Liver (tissue), 3 donors: ENCODE results near the gene AHCY.

Source experiments
- CTCF ChIP-seq: fragments of 150-350 bp; IDR thresholded peaks from 2 replicates; pipeline ENCODE4 v1.5.1; 2017; ENCODE audit warnings: improper control_type of control experiment, low read depth, low read length; ENCODE audit not compliant: missing input control
- EGR1 ChIP-seq, 2 donors: IDR thresholded peaks; 2 replicates each; pipeline ENCODE4 v1.6.1; 2016 to 2018; ENCODE audit warnings: antibody characterized with exemption in 2 of 2, low read depth in 2 of 2
- FOXA2 ChIP-seq: IDR thresholded peaks from 2 replicates; pipeline ENCODE4 v1.6.1; 2016; ENCODE audit warnings: antibody characterized with exemption
- JUND ChIP-seq, 2 donors: IDR thresholded peaks; 2 replicates each; pipeline ENCODE4 v1.6.1; 2016; ENCODE audit warnings: antibody characterized with exemption in 2 of 2
- MAX ChIP-seq: IDR thresholded peaks from 2 replicates; pipeline ENCODE4 v1.6.1; 2016; ENCODE audit warnings: antibody characterized with exemption
- RAD21 ChIP-seq, 2 donors: IDR thresholded peaks; 2 replicates each; pipeline ENCODE4 v1.6.1; 2016; ENCODE audit warnings: antibody characterized with exemption in 2 of 2, mild to moderate bottlenecking in 2 of 2
- SP1 ChIP-seq: IDR thresholded peaks from 2 replicates; pipeline ENCODE4 v1.6.1; 2018; ENCODE audit warnings: antibody characterized with exemption, mild to moderate bottlenecking
- TAF1 ChIP-seq: conservative IDR thresholded peaks from 2 replicates; pipeline ENCODE4 v1.6.1; 2016; ENCODE audit warnings: antibody characterized with exemption, mild to moderate bottlenecking
- YY1 ChIP-seq: IDR thresholded peaks from 2 replicates; pipeline ENCODE4 v1.6.1; 2016; ENCODE audit warnings: antibody characterized with exemption, mild to moderate bottlenecking
- donor health status: healthy.
- donor health status: healthy.

- no peak for TF ChIP-seq MAX
- TF ChIP-seq SP1 = no peak
- TF ChIP-seq CTCF = no peak
- TF ChIP-seq RAD21 (IDR thresholded peaks at IDR 0.05) = no peak
- no peak for TF ChIP-seq JUND (IDR thresholded peaks at IDR 0.05)
- TF ChIP-seq YY1 = no peak
- no peak for TF ChIP-seq EGR1 (IDR thresholded peaks at IDR 0.05; ENCODE audit: low read depth in 2 of 2)
- no peak for TF ChIP-seq FOXA2
- TF ChIP-seq TAF1 = no peak
These were observed 31.7 kb upstream of the AHCY start for GRCh38 chr20:34334654-34335407.
